Liver (tissue), 9 donors: ENCODE results near the gene PYGO2. TPM values are rescaled to one million over a fixed set of nuclear protein-coding genes. Genes with fewer than 3 reads are reported as not detected.

Experiments
- DNase-seq: peaks from one replicate; pipeline ENCODE4 v3.0.0-alpha.2; 2017; ENCODE audit warnings: low spot score
- H3K27ac ChIP-seq, 2 donors: one replicate each; pipeline ENCODE4 v1.7.0; 2013; ENCODE audit warnings: inconsistent platforms in 2 of 2, low read length in 2 of 2, control low read depth in 1 of 2, low read depth in 1 of 2, mild to moderate bottlenecking in 1 of 2
- H3K27me3 ChIP-seq, 4 donors: one replicate each; pipeline versions ENCODE4 v1.6.1 to v1.7.0; 2013; ENCODE audit warnings: low read length in 3 of 4, inconsistent platforms in 1 of 4, mild to moderate bottlenecking in 1 of 4, moderate library complexity in 1 of 4; ENCODE audit not compliant: control insufficient read depth in 4 of 4, insufficient read depth in 4 of 4
- H3K36me3 ChIP-seq, 4 donors: one replicate each; pipeline versions ENCODE4 v1.6.1 to v1.7.0; 2013; ENCODE audit warnings: low read length in 3 of 4, mild to moderate bottlenecking in 3 of 4, low read depth in 1 of 4, moderate library complexity in 1 of 4; ENCODE audit not compliant: control insufficient read depth in 4 of 4, insufficient read depth in 3 of 4
- H3K4me1 ChIP-seq, 4 donors: one replicate each; pipeline versions ENCODE4 v1.6.1 to v1.7.0; 2013; ENCODE audit warnings: low read length in 3 of 4, mild to moderate bottlenecking in 3 of 4, moderate library complexity in 1 of 4; ENCODE audit not compliant: control insufficient read depth in 4 of 4, insufficient read depth in 4 of 4
- H3K4me3 ChIP-seq, 3 donors: one replicate each; pipeline versions ENCODE4 v1.6.1 to v1.7.0; 2013; ENCODE audit warnings: low read length in 3 of 3, control low read depth in 1 of 3, low read depth in 1 of 3, mild to moderate bottlenecking in 1 of 3
- H3K9ac ChIP-seq, 2 donors: one replicate each; pipeline ENCODE4 v1.7.0; 2013; ENCODE audit warnings: low read length in 2 of 2, mild to moderate bottlenecking in 2 of 2, moderate library complexity in 2 of 2, control low read depth in 1 of 2, low read depth in 1 of 2
- H3K9me3 ChIP-seq, 4 donors: one replicate each; pipeline versions ENCODE4 v1.6.1 to v1.7.0; 2013; ENCODE audit warnings: low read length in 3 of 4; ENCODE audit not compliant: control insufficient read depth in 4 of 4
- ATF3 ChIP-seq: IDR thresholded peaks from 2 replicates; pipeline ENCODE4 v1.6.1; 2016; ENCODE audit warnings: antibody characterized with exemption
- CTCF ChIP-seq: fragments of 150-350 bp; IDR thresholded peaks from 2 replicates; pipeline ENCODE4 v1.5.1; 2017; ENCODE audit warnings: improper control_type of control experiment, low read depth, low read length; ENCODE audit not compliant: missing input control
- EGR1 ChIP-seq, 2 donors: IDR thresholded peaks; 2 replicates each; pipeline ENCODE4 v1.6.1; 2016 to 2018; ENCODE audit warnings: antibody characterized with exemption in 2 of 2, low read depth in 2 of 2
- FOXA1 ChIP-seq: IDR thresholded peaks from 2 replicates; pipeline ENCODE4 v1.6.1; 2016; ENCODE audit warnings: antibody characterized with exemption
- FOXA2 ChIP-seq: IDR thresholded peaks from 2 replicates; pipeline ENCODE4 v1.6.1; 2016; ENCODE audit warnings: antibody characterized with exemption
- HNF4A ChIP-seq, 2 donors: conservative IDR thresholded peaks; 2 replicates each; pipeline ENCODE4 v1.6.1; 2016; ENCODE audit warnings: antibody characterized with exemption in 2 of 2, mild to moderate bottlenecking in 2 of 2
- HNF4G ChIP-seq: IDR thresholded peaks from 2 replicates; pipeline ENCODE4 v1.6.1; 2016; ENCODE audit warnings: antibody characterized with exemption
- MAX ChIP-seq: IDR thresholded peaks from 2 replicates; pipeline ENCODE4 v1.6.1; 2016; ENCODE audit warnings: antibody characterized with exemption
- NR2F2 ChIP-seq: IDR thresholded peaks from 2 replicates; pipeline ENCODE4 v1.6.1; 2016; ENCODE audit warnings: antibody characterized with exemption
- RAD21 ChIP-seq, 2 donors: IDR thresholded peaks; 2 replicates each; pipeline ENCODE4 v1.6.1; 2016; ENCODE audit warnings: antibody characterized with exemption in 2 of 2, mild to moderate bottlenecking in 2 of 2
- REST ChIP-seq: IDR thresholded peaks from 2 replicates; pipeline ENCODE4 v1.6.1; 2016; ENCODE audit warnings: antibody characterized with exemption, mild to moderate bottlenecking
- RXRA ChIP-seq, 2 donors: IDR thresholded peaks; 2 replicates each; pipeline ENCODE4 v1.6.1; 2017 to 2018; ENCODE audit warnings: antibody characterized with exemption in 2 of 2, mild to moderate bottlenecking in 1 of 2
- SP1 ChIP-seq: IDR thresholded peaks from 2 replicates; pipeline ENCODE4 v1.6.1; 2018; ENCODE audit warnings: antibody characterized with exemption, mild to moderate bottlenecking
- TAF1 ChIP-seq: conservative IDR thresholded peaks from 2 replicates; pipeline ENCODE4 v1.6.1; 2016; ENCODE audit warnings: antibody characterized with exemption, mild to moderate bottlenecking
- YY1 ChIP-seq: IDR thresholded peaks from 2 replicates; pipeline ENCODE4 v1.6.1; 2016; ENCODE audit warnings: antibody characterized with exemption, mild to moderate bottlenecking
- ZBTB33 ChIP-seq: IDR thresholded peaks from 2 replicates; pipeline ENCODE4 v1.6.1; 2016; ENCODE audit warnings: antibody characterized with exemption
- WGBS: extraction: QIAGEN DNeasy Blood & Tissue Kit; methylation state at CpG from one replicate; pipeline ENCODE4 v1.1.7; 2013; 5-methylcytosine and 5-hydroxymethylcytosine counted together
- polyA plus RNA-seq, 2 donors: library from polyadenylated mRNA; stranded (reverse) in 1 of 2; unstranded in 1 of 2; fragments of 200-250 nt in 1 of 2; fragments of >200 nt in 1 of 2; fragmentation: Nextera tagmentation in 1 of 2; extraction: Ambion mirVana in 1 of 2; gene quantifications; one replicate each; pipeline versions ENCODE4 v1.2.1 to v1.2.3, GENCODE V29; 2013 to 2015
- total RNA-seq, 2 donors: library from RNA; depleted of rRNA; stranded (reverse); fragments of >200 nt; gene quantifications; one replicate each; pipeline ENCODE4 v1.2.3, GENCODE V29; 2014
- donor health status: healthy.
- donor health status: healthy.
- donor health status: healthy.
- donor health status: healthy.
- donor health status: healthy.

PYGO2 gene
- total and polyA plus RNA-seq, 4 donors, result 5.0 to 8.2 (median 7.0) TPM

GRCh38 chr1:154974102-154974807 lies 12.7 kb upstream of the PYGO2 start, which contains the start of gene CKS1B (continued):
- peak; percentile 99 for TF ChIP-seq MAX

- Histone ChIP-seq H3K27ac (peak overlapping the region; percentile 89 to 99), H3K4me1 (peaks cover 13 to 44% (median 31%) of the 10 kb centered on the region in 4 donors), H3K4me3 (peak overlapping the region; percentile 71 to 87 (median 81)), H3K9ac (peak overlapping the region; percentile 92 to 97), H3K27me3 (no peaks in the 10 kb centered on the region), H3K9me3 (no peaks in the 10 kb centered on the region), H3K36me3 (peaks cover 0 to 8% (median 0%) of the 10 kb centered on the region in 4 donors)
- DNase-seq, result peak; percentile 100
- TF ChIP-seq YY1 (peak; percentile 64), TAF1 (peak; percentile 92), RXRA (IDR thresholded peaks at IDR 0.05) (peak; percentile 86 to 87), MAX (peak; percentile 68), NR2F2 (no peak), FOXA1 (peak; percentile 29), ATF3 (no peak), ZBTB33 (no peak), RAD21 (IDR thresholded peaks at IDR 0.05) (peak; percentile 32 to 38), HNF4G (peak; percentile 68), HNF4A (conservative IDR thresholded peaks at IDR 0.05) (peak; percentile 88 to 89), REST (peak; percentile 89), SP1 (peak; percentile 93), CTCF (no peak), EGR1 (IDR thresholded peaks at IDR 0.05; ENCODE audit: low read depth in 2 of 2) (peak in 1 of 2 donors; percentile 60), FOXA2 (peak; percentile 39)
- 1% methylated on average over 37 of the region's 37 CpGs for WGBS
These were observed 11.9 kb upstream of the PYGO2 start for GRCh38 chr1:154973344-154974101.
